ENCODE results near the gene ARHGDIB. TPM values are rescaled to one million over a fixed set of nuclear protein-coding genes. Genes with fewer than 3 reads are reported as not detected.

Gene ARHGDIB
- total and polyA plus RNA-seq, 5 donors from 2014 or later = 1,263 to 4,641 (median 3,646) TPM

DNA sequence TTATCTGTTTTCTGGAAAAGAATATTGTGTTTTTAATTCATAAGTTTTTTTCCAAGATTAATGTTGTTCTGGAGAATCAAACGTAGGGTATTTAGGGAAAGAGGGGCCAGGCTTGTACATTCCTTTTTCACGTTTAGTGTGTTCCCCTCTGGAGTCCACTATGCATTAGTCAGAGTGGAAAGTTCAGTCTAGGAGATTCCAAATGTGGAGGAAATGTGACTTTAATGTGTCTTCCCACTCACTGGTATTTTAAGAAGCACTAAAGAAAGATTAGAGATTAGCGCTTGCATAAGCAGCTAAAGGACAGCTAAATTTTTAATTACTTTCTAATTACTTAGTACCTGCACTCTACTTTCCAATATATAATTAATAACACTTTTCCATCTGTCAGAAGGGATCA is 7.1 kb upstream of the ARHGDIB start:
- H3K9me3 ChIP-seq (ENCODE audit: control insufficient read depth in 2 of 2, low read length in 2 of 2) = no peaks in the 10 kb centered on the region
- Mint-ChIP-seq H3K36me3 (no peaks in the 10 kb centered on the region), H3K4me1 (peaks cover 0 to 48% (median 26%) of the 10 kb centered on the region in 4 donors), H3K27me3 (peaks cover 6% of the 10 kb centered on the region), H3K9me3 (peaks cover 0 to 1% (median 0%) of the 10 kb centered on the region in 7 donors), H3K27ac (no peak overlapping the region), H3K4me3 (no peak overlapping the region)
- DNase-seq (no peak), ATAC-seq (ENCODE audit: low read depth in 2 of 2) (no peak)
- H3K27ac ChIP-seq (ENCODE audit: insufficient read depth, low read length, poor library complexity, severe bottlenecking) = no peak overlapping the region
- peaks cover 3% of the 10 kb centered on the region for H3K4me1 ChIP-seq (ENCODE audit: control insufficient read depth, insufficient read depth, low read length, poor library complexity, severe bottlenecking)
- H3K4me3 ChIP-seq (ENCODE audit: low read depth, low read length) = no peak overlapping the region
- H3K27me3 ChIP-seq (ENCODE audit: control insufficient read depth, insufficient read depth, low read length) = no peaks in the 10 kb centered on the region
- H3K36me3 ChIP-seq (ENCODE audit: control insufficient read depth, insufficient read depth, low read length) = no peaks in the 10 kb centered on the region

DNA sequence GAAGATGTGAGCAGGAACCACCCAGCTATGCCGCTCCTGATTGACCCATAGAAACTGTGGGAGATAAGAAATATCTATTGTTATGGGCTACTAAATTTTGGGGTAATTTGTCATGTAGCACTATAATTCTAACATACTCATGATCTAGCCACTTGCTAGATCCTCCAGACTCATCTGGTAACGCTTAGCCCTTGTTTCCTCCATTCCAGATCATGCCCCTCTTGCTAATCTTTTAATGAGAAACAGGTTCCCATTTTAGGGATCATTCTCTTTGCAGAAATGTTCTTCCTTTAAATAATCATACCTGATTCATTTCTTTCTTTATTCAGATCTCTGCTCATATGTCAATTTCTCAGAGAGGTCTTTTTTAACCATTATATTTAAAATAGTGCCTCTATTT is 3.8 kb upstream of the ARHGDIB start:
- DNase-seq = no peak
- peaks cover 5% of the 10 kb centered on the region for H3K27me3 Mint-ChIP-seq
- peak overlapping the region in 1 of 4 donors; percentile 64 for H3K4me3 Mint-ChIP-seq
- no peak for ATAC-seq (ENCODE audit: low read depth in 2 of 2)
- Histone ChIP-seq H3K9me3 (ENCODE audit: control insufficient read depth in 2 of 2, low read length in 2 of 2) (no peaks in the 10 kb centered on the region), H3K4me3 (ENCODE audit: low read depth, low read length) (no peak overlapping the region), H3K27ac (ENCODE audit: insufficient read depth, low read length, poor library complexity, severe bottlenecking) (no peak overlapping the region), H3K27me3 (ENCODE audit: control insufficient read depth, insufficient read depth, low read length) (no peaks in the 10 kb centered on the region), H3K36me3 (ENCODE audit: control insufficient read depth, insufficient read depth, low read length) (no peaks in the 10 kb centered on the region), H3K4me1 (ENCODE audit: control insufficient read depth, insufficient read depth, low read length, poor library complexity, severe bottlenecking) (peaks cover 23% of the 10 kb centered on the region)
- H3K36me3 Mint-ChIP-seq = peaks cover 3% of the 10 kb centered on the region
- H3K27ac Mint-ChIP-seq = peak overlapping the region; percentile 52 to 95 (median 88)
- H3K9me3 Mint-ChIP-seq = no peaks in the 10 kb centered on the region
- H3K4me1 Mint-ChIP-seq = peaks cover 0 to 59% (median 31%) of the 10 kb centered on the region in 4 donors

DNA sequence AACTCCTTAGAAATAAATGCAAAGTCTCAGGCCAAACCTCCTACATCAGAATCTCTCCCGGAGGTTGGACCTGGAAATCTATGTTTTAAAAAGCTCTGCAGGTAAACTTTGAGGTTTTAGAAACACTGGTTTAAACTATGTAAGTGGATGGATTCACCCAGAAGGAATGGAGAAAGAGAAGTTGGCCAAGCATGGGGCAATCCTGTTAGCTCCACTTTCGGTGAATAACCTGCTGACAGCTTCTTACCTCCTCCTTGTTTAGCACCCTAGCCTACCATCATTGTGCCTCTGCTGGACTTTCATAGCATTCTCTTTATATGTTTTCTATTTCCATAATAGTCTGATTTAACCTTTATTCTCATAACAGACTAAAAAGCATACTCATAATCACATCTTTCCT is 3.0 kb upstream of the ARHGDIB start:
- ATAC-seq (ENCODE audit: low read depth in 2 of 2) = no peak
- no peak overlapping the region for H3K4me3 Mint-ChIP-seq

DNA sequence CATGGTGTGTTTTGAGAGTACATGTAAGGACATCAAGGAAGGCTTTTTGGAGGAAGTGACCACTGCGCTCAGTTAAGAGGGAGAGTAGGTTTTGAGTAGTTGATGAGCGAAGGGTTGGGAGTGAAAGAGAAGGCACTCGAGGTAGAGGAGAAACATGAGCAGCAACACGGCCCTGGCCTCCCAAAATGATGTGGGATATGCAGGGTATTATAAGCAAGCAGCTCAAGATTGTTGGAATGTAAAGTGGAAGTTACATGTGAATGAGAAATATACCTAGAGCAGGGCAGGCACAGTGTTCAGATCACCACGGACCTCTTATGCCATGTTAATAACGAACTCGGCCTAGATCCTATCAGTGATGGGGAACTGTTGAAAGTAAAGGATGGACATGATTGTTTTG is 2.1 kb upstream of the ARHGDIB start:
- peaks cover 4% of the 10 kb centered on the region for H3K36me3 ChIP-seq (ENCODE audit: control insufficient read depth, insufficient read depth, low read length)
- peak overlapping the region; percentile 99 for H3K27ac ChIP-seq (ENCODE audit: insufficient read depth, low read length, poor library complexity, severe bottlenecking)
- H3K27me3 ChIP-seq (ENCODE audit: control insufficient read depth, insufficient read depth, low read length) = no peaks in the 10 kb centered on the region
- no peak for DNase-seq
- H3K4me3 Mint-ChIP-seq = peak overlapping the region in 1 of 4 donors; percentile 11
- H3K9me3 ChIP-seq (ENCODE audit: control insufficient read depth in 2 of 2, low read length in 2 of 2) = no peaks in the 10 kb centered on the region
- H3K27ac Mint-ChIP-seq = peak overlapping the region; percentile 65 to 97 (median 95)
- H3K36me3 Mint-ChIP-seq = peaks cover 20% of the 10 kb centered on the region
- peaks cover 5% of the 10 kb centered on the region for H3K27me3 Mint-ChIP-seq
- ATAC-seq (ENCODE audit: low read depth in 2 of 2) = no peak
- H3K9me3 Mint-ChIP-seq = no peaks in the 10 kb centered on the region
- H3K4me1 ChIP-seq (ENCODE audit: control insufficient read depth, insufficient read depth, low read length, poor library complexity, severe bottlenecking) = peaks cover 30% of the 10 kb centered on the region
- H3K4me3 ChIP-seq (ENCODE audit: low read depth, low read length) = no peak overlapping the region
- H3K4me1 Mint-ChIP-seq = peaks cover 0 to 52% (median 32%) of the 10 kb centered on the region in 4 donors

More for the DNA sequence above, 3.0 kb upstream of the ARHGDIB start:
- H3K4me1 ChIP-seq (ENCODE audit: control insufficient read depth, insufficient read depth, low read length, poor library complexity, severe bottlenecking) = peaks cover 23% of the 10 kb centered on the region
- no peaks in the 10 kb centered on the region for H3K9me3 ChIP-seq (ENCODE audit: control insufficient read depth in 2 of 2, low read length in 2 of 2)
- no peak overlapping the region for H3K27ac ChIP-seq (ENCODE audit: insufficient read depth, low read length, poor library complexity, severe bottlenecking)
- H3K4me1 Mint-ChIP-seq = peaks cover 0 to 55% (median 31%) of the 10 kb centered on the region in 4 donors
- H3K9me3 Mint-ChIP-seq = no peaks in the 10 kb centered on the region
- no peaks in the 10 kb centered on the region for H3K27me3 ChIP-seq (ENCODE audit: control insufficient read depth, insufficient read depth, low read length)
- no peak overlapping the region for H3K4me3 ChIP-seq (ENCODE audit: low read depth, low read length)
- H3K27me3 Mint-ChIP-seq = peaks cover 5% of the 10 kb centered on the region
- H3K36me3 Mint-ChIP-seq = peaks cover 11% of the 10 kb centered on the region
- peak overlapping the region; percentile 57 to 95 (median 93) for H3K27ac Mint-ChIP-seq
- DNase-seq = no peak
- H3K36me3 ChIP-seq (ENCODE audit: control insufficient read depth, insufficient read depth, low read length) = peaks cover 2% of the 10 kb centered on the region

DNA sequence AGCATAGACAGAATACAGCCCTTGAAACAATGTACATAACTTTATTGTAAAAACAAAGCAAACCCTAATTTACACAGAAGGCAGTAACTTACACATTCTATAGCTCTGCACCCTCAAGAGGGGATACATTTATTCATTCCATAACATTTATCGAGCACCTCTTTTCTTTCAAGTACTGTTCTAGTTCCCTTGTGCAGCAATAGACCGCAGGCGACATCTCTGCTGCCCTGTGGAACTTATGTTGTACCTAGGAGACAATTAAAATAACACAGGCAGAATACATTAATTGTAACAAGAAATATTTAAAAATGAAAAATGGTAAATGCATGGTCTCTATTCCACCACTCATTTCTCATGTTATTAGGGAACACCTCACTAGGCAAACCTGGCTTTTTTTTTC is 1.4 kb upstream of the ARHGDIB start:
- Mint-ChIP-seq H3K4me1 (peaks cover 0 to 56% (median 32%) of the 10 kb centered on the region in 4 donors), H3K9me3 (no peaks in the 10 kb centered on the region), H3K4me3 (peak overlapping the region in 3 of 4 donors; percentile 24 to 99 (median 96)), H3K27ac (peak overlapping the region in 2 of 3 donors; percentile 95 to 97), H3K36me3 (peaks cover 26% of the 10 kb centered on the region), H3K27me3 (peaks cover 5% of the 10 kb centered on the region)
- Histone ChIP-seq H3K27me3 (ENCODE audit: control insufficient read depth, insufficient read depth, low read length) (no peaks in the 10 kb centered on the region), H3K4me1 (ENCODE audit: control insufficient read depth, insufficient read depth, low read length, poor library complexity, severe bottlenecking) (peaks cover 37% of the 10 kb centered on the region), H3K9me3 (ENCODE audit: control insufficient read depth in 2 of 2, low read length in 2 of 2) (no peaks in the 10 kb centered on the region), H3K27ac (ENCODE audit: insufficient read depth, low read length, poor library complexity, severe bottlenecking) (peak overlapping the region; percentile 99), H3K36me3 (ENCODE audit: control insufficient read depth, insufficient read depth, low read length) (peaks cover 7% of the 10 kb centered on the region), H3K4me3 (ENCODE audit: low read depth, low read length) (peak overlapping the region; percentile 100)
- ATAC-seq (ENCODE audit: low read depth in 2 of 2) (no peak), DNase-seq (no peak)

DNA sequence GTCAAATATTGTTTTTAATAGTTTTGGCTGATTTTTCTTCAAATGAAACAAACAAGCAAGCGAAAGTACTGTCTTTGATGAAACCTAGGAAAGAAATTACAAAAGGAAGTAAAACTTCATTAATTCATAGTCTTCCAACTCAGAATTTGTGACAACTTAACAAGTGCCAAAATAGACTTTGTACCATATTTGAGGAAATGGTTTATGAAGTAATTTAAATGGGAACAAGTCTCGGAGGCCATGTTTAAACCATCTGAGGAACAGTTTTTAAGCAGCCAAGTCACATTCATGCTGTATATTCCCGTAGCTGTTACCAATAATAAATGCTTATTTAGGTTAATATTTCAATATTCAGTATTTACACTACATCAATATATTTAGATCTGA is 745 bp upstream of the ARHGDIB start:
- Mint-ChIP-seq H3K27ac (peak overlapping the region; percentile 95 to 97 (median 97)), H3K27me3 (peaks cover 5% of the 10 kb centered on the region), H3K9me3 (no peaks in the 10 kb centered on the region), H3K4me3 (peak overlapping the region; percentile 96 to 99 (median 99)), H3K36me3 (peaks cover 32% of the 10 kb centered on the region), H3K4me1 (peaks cover 0 to 57% (median 34%) of the 10 kb centered on the region in 4 donors)
- peak overlapping the region; percentile 100 for H3K4me3 ChIP-seq (ENCODE audit: low read depth, low read length)
- H3K27ac ChIP-seq (ENCODE audit: insufficient read depth, low read length, poor library complexity, severe bottlenecking) = peak overlapping the region; percentile 99
- H3K9me3 ChIP-seq (ENCODE audit: control insufficient read depth in 2 of 2, low read length in 2 of 2) = no peaks in the 10 kb centered on the region
- ATAC-seq (ENCODE audit: low read depth in 2 of 2) (no peak), DNase-seq (peak in 1 of 3 donors; percentile 52)
- H3K4me1 ChIP-seq (ENCODE audit: control insufficient read depth, insufficient read depth, low read length, poor library complexity, severe bottlenecking) = peaks cover 43% of the 10 kb centered on the region
- peaks cover 13% of the 10 kb centered on the region for H3K36me3 ChIP-seq (ENCODE audit: control insufficient read depth, insufficient read depth, low read length)
- no peaks in the 10 kb centered on the region for H3K27me3 ChIP-seq (ENCODE audit: control insufficient read depth, insufficient read depth, low read length)

DNA sequence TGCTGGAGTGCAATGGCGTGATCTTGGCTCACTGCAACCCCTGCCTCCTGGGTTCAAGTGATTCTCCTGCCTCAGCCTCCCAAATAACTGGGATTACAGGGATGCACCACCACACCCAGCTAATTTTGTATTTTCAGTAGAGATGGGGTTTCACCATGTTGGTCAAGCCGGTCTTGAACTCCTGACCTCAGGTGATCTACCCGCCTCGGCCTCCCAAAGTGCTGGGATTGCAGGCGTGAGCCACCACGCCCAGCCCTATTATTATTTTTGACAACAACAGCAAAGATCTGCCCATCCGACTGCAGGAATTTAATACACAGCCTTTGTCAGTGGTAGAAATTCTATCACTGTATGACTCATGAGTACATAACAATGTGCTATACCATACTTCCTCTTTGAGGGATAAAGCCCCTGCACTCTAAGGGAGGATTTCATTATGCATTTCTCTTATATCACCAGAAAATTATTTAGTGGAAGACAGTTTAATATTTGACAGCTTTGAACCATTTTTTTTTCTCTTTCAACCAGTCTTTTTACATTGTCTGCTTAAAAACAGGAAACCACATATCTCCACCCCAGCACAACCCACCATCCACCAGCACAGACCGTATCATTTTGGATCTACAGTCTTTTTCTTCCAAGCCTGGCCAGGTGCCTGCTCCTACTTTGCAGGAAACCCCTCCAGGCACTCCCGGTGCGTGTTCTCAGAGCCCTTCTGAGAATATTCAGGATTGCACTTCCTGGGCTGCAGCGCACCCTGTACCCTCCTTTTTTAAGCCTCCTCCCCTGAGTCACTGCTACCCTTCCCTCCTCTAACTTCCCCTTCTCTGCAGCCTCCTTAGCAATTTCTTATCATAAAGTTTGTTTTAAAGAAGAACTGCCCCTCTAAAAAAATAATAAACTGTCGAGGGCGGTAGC is 594 bp downstream of the ARHGDIB start:
- Mint-ChIP-seq H3K27ac (peak overlapping the region; percentile 95 to 97 (median 97)), H3K4me3 (peak overlapping the region; percentile 96 to 99 (median 99)), H3K9me3 (no peaks in the 10 kb centered on the region), H3K4me1 (peaks cover 0 to 62% (median 37%) of the 10 kb centered on the region in 4 donors), H3K27me3 (peaks cover 5% of the 10 kb centered on the region), H3K36me3 (peaks cover 39% of the 10 kb centered on the region)
- Histone ChIP-seq H3K27ac (ENCODE audit: insufficient read depth, low read length, poor library complexity, severe bottlenecking) (peak overlapping the region; percentile 99), H3K4me1 (ENCODE audit: control insufficient read depth, insufficient read depth, low read length, poor library complexity, severe bottlenecking) (peaks cover 57% of the 10 kb centered on the region), H3K27me3 (ENCODE audit: control insufficient read depth, insufficient read depth, low read length) (no peaks in the 10 kb centered on the region), H3K4me3 (ENCODE audit: low read depth, low read length) (peak overlapping the region; percentile 100), H3K36me3 (ENCODE audit: control insufficient read depth, insufficient read depth, low read length) (peaks cover 19% of the 10 kb centered on the region), H3K9me3 (ENCODE audit: control insufficient read depth in 2 of 2, low read length in 2 of 2) (no peaks in the 10 kb centered on the region)
- DNase-seq = peak; percentile 46 to 85 (median 82)
- peak; percentile 48 to 52 for ATAC-seq (ENCODE audit: low read depth in 2 of 2)
